PC-3 (cell line): ENCODE results near the gene LXN.

Experiments
- CTCF ChIP-seq: fragments of 300-600 bp; sonication (generic); conservative IDR thresholded peaks from 2 replicates; pipeline ENCODE4 v1.5.1; 2017; ENCODE audit warnings: antibody characterized with exemption, low read depth, mild to moderate bottlenecking, low read length
- EZH2phosphoT487 ChIP-seq: fragments of 300-600 bp; sonication (generic); IDR thresholded peaks from 2 replicates; pipeline ENCODE4 v1.6.1; 2018; ENCODE audit warnings: mild to moderate bottlenecking, antibody characterized with exemption, low read length, borderline replicate concordance

DNA sequence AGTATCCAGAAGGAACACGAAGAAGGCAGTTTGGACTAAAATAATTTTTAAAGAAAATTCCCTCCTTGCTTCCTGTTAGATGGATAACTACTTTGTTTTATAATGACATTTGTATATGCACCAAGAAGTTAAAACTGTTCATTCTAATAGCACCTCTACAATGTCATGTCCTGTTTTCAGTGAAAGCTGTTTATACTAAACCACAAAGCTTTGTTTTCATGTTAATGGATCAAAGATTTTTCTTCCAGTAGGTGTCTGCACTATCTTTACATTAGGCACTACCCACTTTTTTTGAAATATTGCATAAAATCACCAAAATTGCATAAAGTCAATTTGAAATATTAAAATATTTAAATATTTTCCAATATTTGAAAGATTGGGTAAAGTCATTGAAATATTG lies 49.7 kb upstream of the LXN start:
- TF ChIP-seq CTCF = no peak
- TF ChIP-seq EZH2phosphoT487 = no peak
